ENCODE measurements around the gene TBC1D22A.

DNA sequence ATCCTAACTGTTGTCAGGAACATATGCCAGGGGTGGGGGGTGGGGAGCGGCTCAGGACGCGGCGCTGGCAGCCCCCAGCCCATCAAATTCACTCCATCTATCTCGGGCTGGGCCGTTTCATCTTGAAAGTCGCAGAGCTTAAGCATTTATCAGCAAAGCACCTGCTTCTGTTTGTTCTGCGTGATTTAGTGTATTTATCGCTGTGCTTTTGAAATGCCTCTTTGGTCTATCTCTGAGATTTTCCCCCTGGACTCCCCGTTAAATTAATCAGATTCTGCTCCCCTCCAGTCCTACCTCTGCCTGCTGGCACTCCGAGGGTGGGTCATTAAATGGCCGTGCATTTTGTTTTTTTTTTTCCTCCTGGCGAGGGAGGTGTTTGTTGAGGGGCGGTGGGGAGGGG, 446.2 kb downstream of the TBC1D22A start:
- TF ChIP-seq, protein P1, sequence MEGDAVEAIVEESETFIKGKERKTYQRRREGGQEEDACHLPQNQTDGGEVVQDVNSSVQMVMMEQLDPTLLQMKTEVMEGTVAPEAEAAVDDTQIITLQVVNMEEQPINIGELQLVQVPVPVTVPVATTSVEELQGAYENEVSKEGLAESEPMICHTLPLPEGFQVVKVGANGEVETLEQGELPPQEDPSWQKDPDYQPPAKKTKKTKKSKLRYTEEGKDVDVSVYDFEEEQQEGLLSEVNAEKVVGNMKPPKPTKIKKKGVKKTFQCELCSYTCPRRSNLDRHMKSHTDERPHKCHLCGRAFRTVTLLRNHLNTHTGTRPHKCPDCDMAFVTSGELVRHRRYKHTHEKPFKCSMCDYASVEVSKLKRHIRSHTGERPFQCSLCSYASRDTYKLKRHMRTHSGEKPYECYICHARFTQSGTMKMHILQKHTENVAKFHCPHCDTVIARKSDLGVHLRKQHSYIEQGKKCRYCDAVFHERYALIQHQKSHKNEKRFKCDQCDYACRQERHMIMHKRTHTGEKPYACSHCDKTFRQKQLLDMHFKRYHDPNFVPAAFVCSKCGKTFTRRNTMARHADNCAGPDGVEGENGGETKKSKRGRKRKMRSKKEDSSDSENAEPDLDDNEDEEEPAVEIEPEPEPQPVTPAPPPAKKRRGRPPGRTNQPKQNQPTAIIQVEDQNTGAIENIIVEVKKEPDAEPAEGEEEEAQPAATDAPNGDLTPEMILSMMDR (IDR thresholded peaks at IDR 0.05; ENCODE audit: poor library complexity, severe bottlenecking): no peak
- TF ChIP-seq, protein P2, sequence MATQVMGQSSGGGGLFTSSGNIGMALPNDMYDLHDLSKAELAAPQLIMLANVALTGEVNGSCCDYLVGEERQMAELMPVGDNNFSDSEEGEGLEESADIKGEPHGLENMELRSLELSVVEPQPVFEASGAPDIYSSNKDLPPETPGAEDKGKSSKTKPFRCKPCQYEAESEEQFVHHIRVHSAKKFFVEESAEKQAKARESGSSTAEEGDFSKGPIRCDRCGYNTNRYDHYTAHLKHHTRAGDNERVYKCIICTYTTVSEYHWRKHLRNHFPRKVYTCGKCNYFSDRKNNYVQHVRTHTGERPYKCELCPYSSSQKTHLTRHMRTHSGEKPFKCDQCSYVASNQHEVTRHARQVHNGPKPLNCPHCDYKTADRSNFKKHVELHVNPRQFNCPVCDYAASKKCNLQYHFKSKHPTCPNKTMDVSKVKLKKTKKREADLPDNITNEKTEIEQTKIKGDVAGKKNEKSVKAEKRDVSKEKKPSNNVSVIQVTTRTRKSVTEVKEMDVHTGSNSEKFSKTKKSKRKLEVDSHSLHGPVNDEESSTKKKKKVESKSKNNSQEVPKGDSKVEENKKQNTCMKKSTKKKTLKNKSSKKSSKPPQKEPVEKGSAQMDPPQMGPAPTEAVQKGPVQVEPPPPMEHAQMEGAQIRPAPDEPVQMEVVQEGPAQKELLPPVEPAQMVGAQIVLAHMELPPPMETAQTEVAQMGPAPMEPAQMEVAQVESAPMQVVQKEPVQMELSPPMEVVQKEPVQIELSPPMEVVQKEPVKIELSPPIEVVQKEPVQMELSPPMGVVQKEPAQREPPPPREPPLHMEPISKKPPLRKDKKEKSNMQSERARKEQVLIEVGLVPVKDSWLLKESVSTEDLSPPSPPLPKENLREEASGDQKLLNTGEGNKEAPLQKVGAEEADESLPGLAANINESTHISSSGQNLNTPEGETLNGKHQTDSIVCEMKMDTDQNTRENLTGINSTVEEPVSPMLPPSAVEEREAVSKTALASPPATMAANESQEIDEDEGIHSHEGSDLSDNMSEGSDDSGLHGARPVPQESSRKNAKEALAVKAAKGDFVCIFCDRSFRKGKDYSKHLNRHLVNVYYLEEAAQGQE (IDR thresholded peaks at IDR 0.05; ENCODE audit: borderline replicate concordance): no peak
- TF ChIP-seq POLR2AphosphoS5 (IDR thresholded peaks at IDR 0.05): no peak
